Esophagus mucosa (tissue), 1 donor: ENCODE results near the gene RNF151. TPM values are rescaled to one million over a fixed set of nuclear protein-coding genes. Genes with fewer than 3 reads are reported as not detected.

ENCODE experiments used
- ATAC-seq: fragments of 200-7000 bp; cut with Tn5 transposase; one replicate; pipeline ENCODE4 v1.9.1; 2020
- total RNA-seq: library from RNA; stranded (reverse); gene quantifications from one replicate; pipeline ENCODE4 v1.2.4, GENCODE V29; 2023
- donor health status: DM: yes; HTN: yes; CAD: no.

RNF151 gene
- total RNA-seq, 1 donor from 2014 or later, result not detected

DNA sequence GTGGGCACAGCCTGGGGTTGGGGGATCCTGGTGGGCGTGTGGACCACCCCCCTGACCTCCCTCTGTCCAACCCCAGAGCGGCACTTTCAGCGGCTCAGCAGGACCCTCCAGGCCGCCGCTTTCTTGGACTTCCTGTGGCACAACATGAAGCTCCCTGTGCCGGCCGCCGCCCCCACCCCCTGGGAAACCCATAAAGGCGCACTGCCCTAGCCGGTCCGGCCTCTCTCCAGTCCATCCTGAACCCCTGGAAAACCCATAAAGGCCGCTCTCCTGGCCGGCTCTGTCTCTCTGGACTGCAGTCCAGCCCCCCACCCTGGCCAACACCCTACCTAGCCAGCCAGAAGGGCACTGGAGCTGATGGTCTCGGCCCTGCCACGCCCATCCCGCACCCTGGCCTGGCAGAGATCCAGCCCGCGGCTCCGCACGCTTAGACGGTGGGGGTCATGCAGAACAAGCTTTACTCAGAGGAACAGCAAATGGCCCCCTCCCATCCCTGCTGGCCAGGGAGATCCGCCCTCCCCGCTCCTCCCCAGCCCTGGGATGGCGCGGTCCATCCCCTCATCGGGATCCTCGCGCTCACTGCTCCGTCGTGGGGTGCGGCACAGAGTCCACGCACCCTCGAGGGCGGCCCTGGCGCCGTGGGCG, 11.9 kb downstream of the RNF151 start:
- ATAC-seq, result no peak

DNA sequence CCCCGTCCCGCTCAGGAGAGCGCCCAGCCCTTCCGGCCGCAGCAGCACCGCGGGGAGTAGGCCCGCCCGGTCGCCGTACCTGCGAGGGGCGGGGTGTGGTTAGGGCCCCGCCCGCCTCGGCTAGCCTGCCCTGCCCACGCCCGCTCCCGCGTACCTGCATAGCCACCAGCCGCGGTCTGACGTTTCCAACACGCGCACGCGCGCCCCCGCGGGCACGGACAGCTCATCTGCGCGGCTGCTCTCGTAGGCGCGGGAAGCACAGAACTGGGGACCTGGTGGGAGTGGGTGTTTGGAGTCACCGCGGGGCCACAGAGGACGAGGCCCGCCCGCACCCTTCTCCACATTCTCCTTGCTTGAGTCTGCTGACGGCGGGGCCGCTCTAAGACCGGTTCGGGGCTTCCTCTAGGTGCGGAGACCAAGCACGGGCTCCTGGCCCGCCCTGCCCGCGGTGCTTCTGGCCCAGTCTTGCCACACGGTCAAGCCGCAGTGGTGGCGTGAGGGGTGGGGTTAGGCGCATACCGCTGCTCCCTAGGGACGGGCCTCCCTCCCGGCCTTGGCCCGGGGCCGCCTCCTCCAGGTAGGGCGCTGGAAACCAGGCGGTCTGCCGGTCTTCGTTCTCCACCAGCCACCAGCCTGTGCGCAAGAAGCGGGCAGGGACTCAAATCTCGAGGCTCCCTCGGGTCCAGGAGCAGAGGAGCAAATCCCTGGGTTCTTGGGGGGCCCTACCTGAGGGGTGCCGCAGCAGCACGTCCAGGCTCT, 12.8 kb downstream of the RNF151 start:
- peak; percentile 77 for ATAC-seq

DNA sequence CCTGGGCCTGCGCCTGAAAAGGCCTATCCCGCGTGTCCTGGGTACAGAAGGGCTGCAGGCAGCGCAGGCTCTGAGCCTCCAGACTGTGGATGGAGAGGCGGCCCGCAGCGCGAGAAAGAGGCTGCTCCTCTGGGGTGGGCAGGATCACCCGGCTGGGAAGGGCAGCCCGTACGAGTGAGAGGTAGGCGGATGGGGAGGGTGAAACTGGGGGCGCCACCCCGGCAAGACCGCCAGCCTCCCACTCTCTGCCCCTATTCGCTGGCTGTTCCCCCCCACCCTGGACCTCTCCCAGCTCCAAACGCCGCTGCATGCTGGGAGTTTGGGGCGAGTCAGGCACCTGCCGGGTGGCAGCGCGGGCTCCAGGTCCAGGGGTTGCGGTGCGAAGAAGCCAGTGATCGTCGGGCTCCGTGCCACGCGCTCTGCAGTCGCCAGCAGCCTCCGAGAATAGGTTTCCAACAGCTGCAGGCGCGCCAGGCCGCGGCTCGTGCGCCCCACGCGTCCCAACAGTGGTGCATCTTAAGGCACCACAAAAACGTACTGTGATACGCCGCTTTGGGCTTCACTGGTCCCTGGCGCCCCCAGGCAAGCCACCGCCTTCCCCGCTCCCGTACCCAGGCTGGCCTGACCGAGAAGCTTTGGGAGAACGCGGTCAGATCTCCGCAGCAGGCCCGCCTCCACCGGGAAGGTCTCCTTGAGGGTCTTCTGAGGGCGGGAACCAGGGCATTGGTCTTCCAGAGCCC, 13.5 kb downstream of the RNF151 start:
- ATAC-seq, result no peak

DNA sequence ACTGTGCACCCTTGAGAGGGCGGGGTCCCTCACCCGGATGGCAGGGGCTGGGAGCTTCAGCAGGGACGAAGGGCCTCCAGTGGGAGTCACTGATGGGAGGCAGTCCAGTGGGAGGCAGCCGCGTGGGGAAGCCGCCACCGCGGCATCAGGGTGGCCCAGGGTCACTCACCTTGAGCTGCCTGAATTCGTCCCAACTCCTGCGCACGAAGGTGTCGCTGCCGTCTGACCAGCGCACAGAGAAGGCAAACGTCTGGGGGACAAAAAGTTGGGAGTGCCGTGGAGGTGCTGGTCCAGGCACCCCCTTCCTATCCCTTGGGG, 14.1 kb downstream of the RNF151 start:
- ATAC-seq, result no peak

- no peak for ATAC-seq
These were observed 14.8 kb downstream of the RNF151 start, which contains the start of gene NOXO1 for GRCh38 chr16:1981398-1981836. Gene NOXO1 (minus strand): TSS chr16:1981469. CDS start chr16:1981179, 290 bp downstream.

DNA sequence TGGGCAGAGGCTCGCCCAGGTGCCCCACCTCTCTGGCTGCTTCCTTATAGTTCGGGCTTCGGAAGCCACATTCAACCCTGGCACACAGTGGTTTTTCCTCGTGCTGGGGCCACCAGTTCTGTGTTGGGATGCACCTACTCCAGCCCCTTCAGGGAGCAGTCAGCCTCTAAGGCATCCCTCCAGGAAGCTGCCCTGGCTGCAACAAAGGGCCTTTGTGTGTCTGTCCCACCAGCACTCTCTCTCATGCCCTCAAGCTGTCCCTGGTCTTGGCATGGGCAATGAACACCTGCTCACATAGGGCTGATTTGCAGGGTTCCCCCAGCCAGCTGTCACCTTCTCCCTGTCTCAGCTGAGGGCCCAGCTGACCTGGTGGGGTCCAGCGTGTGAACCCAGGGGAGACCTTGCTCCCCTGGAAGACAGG, 15.4 kb downstream of the RNF151 start:
- ATAC-seq, result peak; percentile 2

- ATAC-seq, result no peak
These were observed 16.4 kb downstream of the RNF151 start for GRCh38 chr16:1982991-1983543.

DNA sequence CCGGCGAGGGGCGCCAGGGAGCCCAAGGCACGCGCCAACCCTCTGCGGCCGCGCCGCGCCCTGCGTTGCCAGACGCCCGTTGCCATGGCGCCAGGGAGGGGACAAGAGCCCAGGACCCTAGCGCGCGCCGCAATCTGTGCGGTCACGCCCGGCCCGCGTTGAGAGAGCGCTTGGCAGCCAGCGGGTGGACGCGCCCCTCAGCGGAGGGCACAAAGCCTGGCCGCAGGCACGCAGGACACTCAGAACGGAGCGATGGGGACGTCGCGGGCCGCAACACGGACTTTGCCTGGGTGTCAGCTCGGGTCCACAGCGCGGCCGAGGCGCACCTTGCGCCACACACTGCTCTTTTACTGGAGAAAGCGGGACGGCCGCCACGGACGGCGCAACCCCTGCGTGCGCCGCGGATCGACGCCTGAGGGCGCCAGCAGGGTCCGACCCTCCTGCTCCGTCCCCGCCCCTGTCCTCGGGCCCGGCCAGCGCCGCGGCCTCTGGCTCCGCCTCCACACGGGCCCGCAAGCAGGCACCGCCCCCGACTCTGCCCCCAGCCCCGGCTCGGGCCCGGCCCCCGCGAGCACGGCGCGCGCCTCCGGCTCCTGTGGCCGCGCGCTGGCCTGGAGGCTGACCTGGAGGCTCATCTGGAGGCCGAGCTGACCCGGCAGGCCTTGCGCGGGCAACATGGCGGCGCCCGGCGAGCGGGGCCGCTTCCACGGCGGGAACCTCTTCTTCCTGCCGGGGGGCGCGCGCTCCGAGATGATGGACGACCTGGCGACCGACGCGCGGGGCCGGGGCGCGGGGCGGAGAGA, 17.1 kb downstream of the RNF151 start, which contains the start of gene GFER:
Gene GFER, plus strand, starts transcription at position 650 of the 803 bp plus-strand sequence. Its CDS starts 26 bp downstream, at position 676.
- ATAC-seq, result peak; percentile 61

- no peak for ATAC-seq
These were observed 17.9 kb downstream of the RNF151 start for GRCh38 chr16:1984347-1985225.

DNA sequence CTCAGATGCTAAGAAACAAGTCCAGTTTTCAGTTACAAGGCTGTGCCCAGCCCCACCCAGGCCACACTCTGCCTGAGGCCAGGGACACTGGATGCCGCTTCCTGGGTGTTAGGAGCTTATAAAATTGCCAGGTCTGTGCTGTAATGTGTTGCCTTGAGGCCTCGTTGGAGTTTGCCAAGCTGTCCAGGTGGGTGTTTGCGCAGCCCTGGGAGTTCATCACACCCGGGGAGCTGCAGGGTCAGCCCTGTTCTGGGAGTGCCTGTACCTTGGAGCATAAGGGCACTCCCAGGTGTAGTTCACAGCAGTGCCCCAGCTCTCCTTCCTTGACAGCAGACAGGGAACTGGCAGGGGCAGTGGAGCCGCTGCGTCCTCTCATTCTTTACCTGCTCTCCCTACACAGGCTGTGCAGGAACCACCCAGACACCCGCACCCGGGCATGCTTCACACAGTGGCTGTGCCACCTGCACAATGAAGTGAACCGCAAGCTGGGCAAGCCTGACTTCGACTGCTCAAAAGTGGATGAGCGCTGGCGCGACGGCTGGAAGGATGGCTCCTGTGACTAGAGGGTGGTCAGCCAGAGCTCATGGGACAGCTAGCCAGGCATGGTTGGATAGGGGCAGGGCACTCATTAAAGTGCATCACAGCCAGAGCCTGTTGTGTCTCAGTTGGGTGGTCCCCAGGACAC, 19.0 kb downstream of the RNF151 start:
- ATAC-seq, result peak; percentile 6

DNA sequence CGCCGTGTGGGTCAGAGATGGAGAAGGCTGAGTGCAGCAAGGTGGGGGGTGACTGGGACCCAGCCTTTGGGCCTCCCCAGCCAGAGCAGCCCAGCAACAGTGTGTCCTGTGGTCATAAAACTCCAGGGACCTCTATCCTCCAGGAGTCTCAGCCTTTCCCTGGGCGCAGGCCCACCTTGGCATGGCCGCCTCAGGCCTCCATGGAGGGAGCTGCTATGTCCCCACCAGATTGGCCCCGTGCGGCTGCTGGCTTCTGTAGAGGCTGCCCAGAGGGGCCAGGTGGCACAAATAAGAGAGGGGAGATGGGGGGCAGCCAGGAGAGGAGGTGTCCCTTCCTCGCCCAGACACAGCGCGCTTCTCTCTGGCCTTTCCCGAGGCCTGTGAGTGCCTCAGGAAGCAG, 20.5 kb downstream of the RNF151 start:
- ATAC-seq, result no peak

GRCh38 chr16:1989209-1990100, 22.8 kb downstream of the RNF151 start, which contains the start of gene SYNGR3:
Gene SYNGR3 (plus strand): TSS chr16:1989970. CDS start chr16:1990103, 133 bp downstream.
- ATAC-seq, result no peak

DNA sequence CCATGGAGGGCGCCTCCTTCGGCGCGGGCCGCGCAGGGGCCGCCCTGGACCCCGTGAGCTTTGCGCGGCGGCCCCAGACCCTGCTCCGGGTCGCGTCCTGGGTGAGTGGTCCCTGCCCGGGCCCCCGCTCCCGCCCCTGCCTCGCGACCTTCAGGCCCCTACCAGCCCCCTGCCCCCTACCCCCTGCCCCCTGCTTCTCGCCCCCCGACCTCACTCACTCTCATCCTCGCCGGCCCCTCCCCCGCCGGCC, 23.4 kb downstream of the RNF151 start:
- ATAC-seq, result no peak

- ATAC-seq, result no peak
These were observed 23.9 kb downstream of the RNF151 start for GRCh38 chr16:1990351-1991134.

GRCh38 chr16:1991135-1991551, 24.5 kb downstream of the RNF151 start:
- peak; percentile 37 for ATAC-seq

DNA sequence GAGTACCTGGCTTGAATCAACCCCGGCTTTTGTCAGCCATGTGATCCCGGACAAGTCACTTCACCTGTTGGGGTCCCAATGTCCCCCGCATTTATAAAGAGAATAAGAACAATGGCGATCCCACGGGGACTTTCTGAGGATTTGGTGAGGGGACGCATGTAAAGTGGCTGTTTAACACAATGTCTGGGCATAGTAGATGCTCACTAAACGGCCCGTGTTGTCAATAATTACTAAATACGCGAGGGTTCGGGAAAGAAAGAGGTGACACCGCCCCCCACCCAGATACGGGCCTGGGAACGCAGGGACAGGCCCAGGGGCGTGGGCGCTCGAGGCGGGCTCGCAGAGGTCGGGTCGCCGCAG, 24.9 kb downstream of the RNF151 start:
- no peak for ATAC-seq

DNA sequence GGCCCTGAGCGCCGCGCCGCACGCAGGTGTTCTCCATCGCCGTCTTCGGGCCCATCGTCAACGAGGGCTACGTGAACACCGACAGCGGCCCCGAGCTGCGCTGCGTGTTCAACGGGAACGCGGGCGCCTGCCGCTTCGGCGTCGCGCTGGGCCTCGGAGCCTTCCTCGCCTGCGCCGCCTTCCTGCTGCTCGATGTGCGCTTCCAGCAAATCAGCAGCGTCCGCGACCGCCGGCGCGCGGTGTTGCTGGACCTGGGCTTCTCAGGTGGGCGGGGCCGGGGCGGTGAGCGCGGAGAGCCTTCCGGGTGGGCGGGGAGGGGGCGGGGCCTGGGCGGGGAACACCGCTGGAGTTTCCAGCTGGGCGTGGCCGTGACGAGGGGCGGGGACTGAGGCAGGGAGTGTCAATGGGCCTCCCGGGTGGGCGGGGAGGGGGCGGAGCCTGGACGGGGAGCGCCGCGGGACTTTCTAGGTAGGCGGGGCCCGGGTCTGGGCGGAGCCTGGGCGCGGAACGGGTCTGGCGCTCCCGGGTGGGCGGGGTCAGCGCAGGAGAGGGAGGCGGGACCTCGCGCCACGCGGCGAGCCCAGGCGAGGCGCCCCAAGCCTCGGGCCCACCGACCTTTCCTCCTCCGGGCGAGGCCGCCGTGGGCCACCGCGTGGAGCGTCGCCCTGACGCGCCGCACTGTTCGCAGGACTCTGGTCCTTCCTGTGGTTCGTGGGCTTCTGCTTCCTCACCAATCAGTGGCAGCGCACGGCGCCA, 25.5 kb downstream of the RNF151 start:
- peak; percentile 84 for ATAC-seq

- peak; percentile 1 for ATAC-seq
These were observed 26.2 kb downstream of the RNF151 start for GRCh38 chr16:1992704-1993317.
